B cell (primary cell): ENCODE measurements around the gene OR11L1. TPM values are rescaled to one million over a fixed set of nuclear protein-coding genes. Genes with fewer than 3 reads are reported as not detected.

Experiments
- ATAC-seq: fragments of 200-7000 bp; cut with Tn5 transposase; one replicate; pipeline ENCODE4 v1.10.0; 2021; ENCODE audit warnings: low read depth, mild to moderate bottlenecking, moderate number of reproducible peaks, moderate library complexity
- CTCF ChIA-PET: fragments of 350-600 bp; sonication (Branson Sonifier 250); formaldehyde crosslinking; loops from one replicate; lab custom pipeline; 2021; ENCODE audit warnings: antibody characterized with exemption, inconsistent platforms; lab: Charles Lee
- POLR2A ChIA-PET: fragments of 350-600 bp; sonication (Branson Sonifier 250); formaldehyde crosslinking; loops from one replicate; lab custom pipeline; 2021; ENCODE audit warnings: antibody characterized with exemption; lab: Charles Lee
- DNase-seq: peaks from one replicate; pipeline ENCODE4 v3.0.0; 2013
- H2AFZ ChIP-seq: 2 replicates; pipeline ENCODE4 v1.6.1; 2012; ENCODE audit warnings: mild to moderate bottlenecking, low read depth, low read length; ENCODE audit not compliant: insufficient read depth, poor library complexity, severe bottlenecking
- H3K27ac ChIP-seq, 2 donors: 1 replicate in 1 of 2; 2 replicates in 1 of 2; pipeline ENCODE4 v1.5.1; 2012 to 2013; ENCODE audit warnings: low read length in 2 of 2, mild to moderate bottlenecking in 2 of 2, moderate library complexity in 1 of 2
- H3K27me3 ChIP-seq, 4 experiments: fragments of 200-600 bp in 1 of 4; sonication (generic) in 1 of 4; replicated peaks in 1 of 4; 1 replicate in 2 of 4; 2 replicates in 2 of 4; pipeline versions ENCODE4 v1.6.1 to v1.7.0; 2013 to 2016; ENCODE audit warnings: low read length in 3 of 4, mild to moderate bottlenecking in 2 of 4, mixed read lengths in 1 of 4, moderate library complexity in 1 of 4; ENCODE audit not compliant: insufficient read depth in 4 of 4, control insufficient read depth in 3 of 4; ENCODE audit errors: control extremely low read depth in 1 of 4
- H3K36me3 ChIP-seq, 2 experiments: replicated peaks in 1 of 2; 1 replicate in 1 of 2; 2 replicates in 1 of 2; pipeline versions ENCODE4 v1.6.1 to v1.7.1; 2013; ENCODE audit warnings: low read length in 1 of 2; ENCODE audit not compliant: insufficient read depth in 2 of 2, control insufficient read depth in 1 of 2; ENCODE audit errors: control extremely low read depth in 1 of 2, extremely low read depth in 1 of 2
- H3K4me1 ChIP-seq, 2 donors: fragments of 200-600 bp in 1 of 2; sonication (generic) in 1 of 2; 1 replicate in 1 of 2; 2 replicates in 1 of 2; pipeline versions ENCODE4 v1.5.1 to v1.6.1; 2013 to 2017; ENCODE audit warnings: low read length in 2 of 2; ENCODE audit not compliant: control insufficient read depth in 2 of 2, insufficient read depth in 2 of 2
- H3K4me2 ChIP-seq: replicated peaks from 2 replicates; pipeline ENCODE3; 2012; ENCODE audit warnings: mild to moderate bottlenecking, low read depth, low read length; ENCODE audit not compliant: poor library complexity, severe bottlenecking
- H3K4me3 ChIP-seq, 5 experiments: fragments of 200-600 bp in 1 of 5; sonication (generic) in 1 of 5; 1 replicate in 3 of 5; 2 replicates in 2 of 5; pipeline versions ENCODE4 v1.5.1 to v1.7.0; 2011 to 2016; ENCODE audit warnings: low read length in 4 of 5, mild to moderate bottlenecking in 4 of 5, low read depth in 2 of 5, control low read depth in 1 of 5, moderate library complexity in 1 of 5; ENCODE audit not compliant: insufficient read depth in 1 of 5; ENCODE audit errors: control extremely low read depth in 1 of 5, extremely low read depth in 1 of 5
- H3K79me2 ChIP-seq: fragments of 200-600 bp; sonication (generic); one replicate; pipeline ENCODE4 v1.6.0; 2016; ENCODE audit warnings: low read length; ENCODE audit not compliant: control insufficient read depth, insufficient read depth
- H3K9ac ChIP-seq: fragments of 200-600 bp; sonication (generic); 2 replicates; pipeline ENCODE4 v1.6.1; 2017; ENCODE audit warnings: mild to moderate bottlenecking, low read length, moderate library complexity
- H3K9me3 ChIP-seq, 3 donors: one replicate each; pipeline versions ENCODE4 v1.6.1 to v1.7.1; 2013; ENCODE audit warnings: low read length in 2 of 3; ENCODE audit not compliant: control insufficient read depth in 2 of 3, insufficient read depth in 1 of 3; ENCODE audit errors: control extremely low read depth in 1 of 3
- H4K20me1 ChIP-seq: 2 replicates; pipeline ENCODE4 v1.6.0; 2012; ENCODE audit warnings: mild to moderate bottlenecking, low read length; ENCODE audit not compliant: insufficient read depth, control insufficient read depth, poor library complexity, severe bottlenecking
- H3K27ac Mint-ChIP-seq: one replicate; pipeline ENCODE4 v1.8.0; 2021; ENCODE audit warnings: mixed read lengths
- H3K27me3 Mint-ChIP-seq: one replicate; pipeline ENCODE4 v1.8.0; 2021; ENCODE audit warnings: mixed read lengths
- H3K4me1 Mint-ChIP-seq: one replicate; pipeline ENCODE4 v1.8.0; 2021; ENCODE audit warnings: mixed read lengths
- H3K4me3 Mint-ChIP-seq: one replicate; pipeline ENCODE4 v1.8.0; 2021; ENCODE audit warnings: mixed read lengths
- H3K9me3 Mint-ChIP-seq: one replicate; pipeline ENCODE4 v1.8.0; 2022; ENCODE audit warnings: mixed read lengths; ENCODE audit not compliant: insufficient read depth
- CTCF ChIP-seq: fragments of 200-600 bp; IDR thresholded peaks from one replicate; pipeline ENCODE4 v1.8.0; 2022; ENCODE audit warnings: antibody characterized with exemption, mild to moderate bottlenecking
- EZH2 ChIP-seq: IDR thresholded peaks from 2 replicates; pipeline ENCODE4 v1.6.1; 2012; ENCODE audit warnings: borderline replicate concordance, low read depth, mild to moderate bottlenecking, moderate library complexity, low read length; ENCODE audit not compliant: insufficient read depth, poor library complexity, severe bottlenecking
- WGBS: methylation state at CpG from one replicate; pipeline ENCODE4 v1.1.5; 2013; ENCODE audit warnings: missing lambda C conversion rate; ENCODE audit not compliant: insufficient coverage; 5-methylcytosine and 5-hydroxymethylcytosine counted together
- intact Hi-C: fragments of 100-400 bp; cut with micrococcal nuclease; formaldehyde crosslinking; loops from one replicate; pipeline ENCODE4 v1.10.0; 2022
- polyA plus RNA-seq: library from polyadenylated mRNA; depleted of rRNA; stranded (reverse); fragments of >200 nt; gene quantifications from 2 replicates; pipeline ENCODE4 v1.2.3, GENCODE V29; 2012
- total RNA-seq, 2 donors: library from RNA; stranded (reverse); fragments of 120-200 nt in 1 of 2; gene quantifications; 1 replicate in 1 of 2; 2 replicates in 1 of 2; pipeline versions ENCODE4 v1.2.3 to v1.2.4, GENCODE V29; 2013 to 2022

OR11L1 gene
- total and polyA plus RNA-seq, 2 donors (not counting 1 experiment from before 2014, with no cell fraction given): not detected

GRCh38 chr1:247864644-247865043, 22.9 kb upstream of the OR11L1 start:
- H3K4me2 ChIP-seq: no peak overlapping the region
- H3K4me3 ChIP-seq: no peak overlapping the region
- TF ChIP-seq EZH2: no peak
- no peak for TF ChIP-seq CTCF
- no peaks in the 10 kb centered on the region for H3K9me3 ChIP-seq
- CTCF ChIA-PET: no interaction called here
- no peaks in the 10 kb centered on the region for H4K20me1 ChIP-seq
- no peak overlapping the region for H3K27ac ChIP-seq
- no peaks in the 10 kb centered on the region for H3K4me1 Mint-ChIP-seq
- DNase-seq (no peak), ATAC-seq (no peak)
- H3K9me3 Mint-ChIP-seq: no peaks in the 10 kb centered on the region
- H2AFZ ChIP-seq: no peak overlapping the region
- no peaks in the 10 kb centered on the region for H3K36me3 ChIP-seq
- H3K4me3 Mint-ChIP-seq: no peak overlapping the region
- H3K27ac Mint-ChIP-seq: no peak overlapping the region
- peaks cover 8% of the 10 kb centered on the region for H3K27me3 Mint-ChIP-seq
- no peak overlapping the region for H3K9ac ChIP-seq
- no peaks in the 10 kb centered on the region for H3K27me3 ChIP-seq
- POLR2A ChIA-PET: no interaction called here
- H3K79me2 ChIP-seq: no peaks in the 10 kb centered on the region
- no peaks in the 10 kb centered on the region for H3K4me1 ChIP-seq
- 90% methylated on average over 16 of the region's 17 CpGs for WGBS
- intact Hi-C loops: no loop called here

- Mint-ChIP-seq H3K27ac (no peak overlapping the region), H3K4me1 (peaks cover 9% of the 10 kb centered on the region), H3K4me3 (no peak overlapping the region), H3K9me3 (no peaks in the 10 kb centered on the region), H3K27me3 (peaks cover 20% of the 10 kb centered on the region)
- CTCF ChIA-PET: no interaction called here
- DNase-seq (no peak), ATAC-seq (no peak)
- no peak overlapping the region for H2AFZ ChIP-seq
- TF ChIP-seq EZH2 (no peak), CTCF (no peak)
- no peaks in the 10 kb centered on the region for H3K9me3 ChIP-seq
- peaks cover 4 to 6% of the 10 kb centered on the region in 2 donors for H3K4me1 ChIP-seq
- POLR2A ChIA-PET: no interaction called here
- no peak overlapping the region for H3K4me2 ChIP-seq
- H3K27ac ChIP-seq: no peak overlapping the region
- H3K9ac ChIP-seq: no peak overlapping the region
- no peaks in the 10 kb centered on the region for H3K36me3 ChIP-seq
- no peaks in the 10 kb centered on the region for H3K79me2 ChIP-seq
- H3K27me3 ChIP-seq: peaks cover 0 to 6% (median 1%) of the 10 kb centered on the region in 4 experiments
- H4K20me1 ChIP-seq: no peaks in the 10 kb centered on the region
- no peak overlapping the region for H3K4me3 ChIP-seq
- intact Hi-C loops: no loop called here
- WGBS: no CpG with 5 or more reads among the region's 4 CpGs
Measured at GRCh38 chr1:247862756-247863155, 21.1 kb upstream of the OR11L1 start.
